IMR-90 (cell line): ENCODE data around the gene NCKIPSD. TPM values are rescaled to one million over a fixed set of nuclear protein-coding genes. Genes with fewer than 3 reads are reported as not detected.

Experiments used
- ATAC-seq: fragments of 200-7000 bp; cut with Tn5 transposase; 2 replicates; pipeline ENCODE4 v1.9.1; 2020; ENCODE audit warnings: low read depth, mild to moderate bottlenecking, moderate library complexity
- Bru-seq: library from RNA; stranded (reverse); fragments of 400-500 nt; gene quantifications from one replicate; lab custom pipeline; 2021; lab: Mats Ljungman, UMichigan
- BruChase-seq, 2 experiments: library from RNA; stranded (reverse); fragments of 400-500 nt; gene quantifications; one replicate each; lab custom pipeline; 2021; lab: Mats Ljungman, UMichigan
- BruUV-seq: library from RNA; stranded (reverse); fragments of 400-500 nt; replicated peaks from 2 replicates; lab custom pipeline; 2021; lab: Mats Ljungman, UMichigan
- CTCF ChIA-PET: fragments of 300-600 bp; formaldehyde crosslinking; extraction: SDS; loops from one replicate; lab custom pipeline; 2021; ENCODE audit warnings: antibody characterized with exemption; lab: Yijun Ruan, JAX
- POLR2A ChIA-PET: fragments of 300-600 bp; sonication (Branson Sonifier 250); formaldehyde crosslinking; loops from one replicate; lab custom pipeline; 2022; ENCODE audit warnings: antibody characterized with exemption; ENCODE audit not compliant: unreplicated experiment; lab: Charles Lee
- DNase-seq: peaks from one replicate; pipeline ENCODE4 v3.0.0; 2013
- H2AFZ ChIP-seq: replicated peaks from 2 replicates; pipeline ENCODE3; 2013; ENCODE audit warnings: low read length, mild to moderate bottlenecking; ENCODE audit not compliant: poor library complexity
- H2AK5ac ChIP-seq: 2 replicates; pipeline ENCODE4 v1.6.1; 2013; ENCODE audit warnings: low read depth, low read length, inconsistent platforms
- H2AK9ac ChIP-seq: replicated peaks from 2 replicates; pipeline ENCODE3; 2013; ENCODE audit warnings: mild to moderate bottlenecking, low read depth, low read length, moderate library complexity; ENCODE audit not compliant: poor library complexity
- H2BK120ac ChIP-seq: 2 replicates; pipeline ENCODE4 v1.6.1; 2013; ENCODE audit warnings: low read depth, low read length, inconsistent platforms
- H2BK15ac ChIP-seq: 3 replicates; pipeline ENCODE4 v1.6.1; 2013; ENCODE audit warnings: low read depth, low read length, inconsistent platforms
- H2BK20ac ChIP-seq: 2 replicates; pipeline ENCODE4 v1.6.1; 2013; ENCODE audit warnings: low read depth, mild to moderate bottlenecking, inconsistent platforms, low read length, moderate library complexity
- H2BK5ac ChIP-seq: 2 replicates; pipeline ENCODE4 v1.6.1; 2013; ENCODE audit warnings: mild to moderate bottlenecking, low read depth, low read length, inconsistent platforms; ENCODE audit not compliant: poor library complexity, severe bottlenecking
- H3K14ac ChIP-seq: replicated peaks from 2 replicates; pipeline ENCODE4 v1.6.1; 2013; ENCODE audit warnings: low read depth, low read length, inconsistent platforms
- H3K18ac ChIP-seq: 2 replicates; pipeline ENCODE4 v1.6.1; 2013; ENCODE audit warnings: low read depth, low read length, control low read depth
- H3K23ac ChIP-seq: 2 replicates; pipeline ENCODE4 v1.6.1; 2013; ENCODE audit warnings: low read depth, low read length, inconsistent platforms
- H3K27ac ChIP-seq: 2 replicates; pipeline ENCODE4 v1.5.1; 2013; ENCODE audit warnings: mild to moderate bottlenecking, control low read depth, low read length; ENCODE audit not compliant: insufficient read depth
- H3K27me3 ChIP-seq: 2 replicates; pipeline ENCODE4 v1.6.1; 2013; ENCODE audit warnings: low read length; ENCODE audit not compliant: control insufficient read depth, insufficient read depth
- H3K36me3 ChIP-seq: 2 replicates; pipeline ENCODE4 v1.6.1; 2013; ENCODE audit warnings: low read length, mixed read lengths; ENCODE audit not compliant: control insufficient read depth, insufficient read depth
- H3K4ac ChIP-seq: 2 replicates; pipeline ENCODE4 v1.6.1; 2013; ENCODE audit warnings: low read depth, low read length, inconsistent platforms
- H3K4me1 ChIP-seq: 2 replicates; pipeline ENCODE4 v1.6.1; 2013; ENCODE audit warnings: low read length, mixed read lengths; ENCODE audit not compliant: control insufficient read depth, insufficient read depth
- H3K4me2 ChIP-seq: 2 replicates; pipeline ENCODE4 v1.6.1; 2013; ENCODE audit warnings: low read depth, mild to moderate bottlenecking, control low read depth, low read length, moderate library complexity
- H3K4me3 ChIP-seq: 2 replicates; pipeline ENCODE4 v1.5.1; 2013; ENCODE audit warnings: low read depth, mild to moderate bottlenecking, control low read depth, low read length, moderate library complexity; ENCODE audit not compliant: insufficient read depth
- H3K56ac ChIP-seq: 2 replicates; pipeline ENCODE4 v1.6.1; 2013; ENCODE audit warnings: low read length, inconsistent platforms; ENCODE audit not compliant: insufficient read depth; ENCODE audit errors: extremely low read depth
- H3K79me1 ChIP-seq, 2 experiments: 2 replicates each; pipeline ENCODE4 v1.6.1; 2013; ENCODE audit warnings: low read length in 2 of 2, inconsistent platforms in 1 of 2, low read depth in 1 of 2
- H3K9ac ChIP-seq: 2 replicates; pipeline ENCODE4 v1.6.1; 2013; ENCODE audit warnings: low read depth, low read length, control low read depth
- H3K9me1 ChIP-seq: 2 replicates; pipeline ENCODE4 v1.6.1; 2013; ENCODE audit warnings: low read length, inconsistent platforms; ENCODE audit not compliant: insufficient read depth
- H3K9me3 ChIP-seq: 2 replicates; pipeline ENCODE4 v1.6.1; 2013; ENCODE audit warnings: low read length; ENCODE audit not compliant: control insufficient read depth, insufficient read depth
- H4K20me1 ChIP-seq: 2 replicates; pipeline ENCODE4 v1.6.1; 2013; ENCODE audit warnings: low read length, inconsistent platforms; ENCODE audit not compliant: insufficient read depth
- H4K5ac ChIP-seq: 2 replicates; pipeline ENCODE4 v1.6.1; 2013; ENCODE audit warnings: mild to moderate bottlenecking, low read depth, low read length, control low read depth
- H4K8ac ChIP-seq, 2 experiments: 2 replicates each; pipeline ENCODE4 v1.6.1; 2013; ENCODE audit warnings: low read depth in 2 of 2, low read length in 2 of 2, control low read depth in 1 of 2, inconsistent platforms in 1 of 2
- H4K91ac ChIP-seq: 2 replicates; pipeline ENCODE4 v1.6.1; 2013; ENCODE audit warnings: low read depth, low read length, inconsistent platforms; ENCODE audit not compliant: insufficient read depth
- BHLHE40 ChIP-seq: fragments of 150-350 bp; IDR thresholded peaks from 2 replicates; pipeline ENCODE4 v1.6.1; 2016; ENCODE audit warnings: mild to moderate bottlenecking, low read depth, low read length
- CEBPB ChIP-seq: IDR thresholded peaks from 2 replicates; pipeline ENCODE4 v1.6.1; 2012; ENCODE audit warnings: low read depth, low read length, improper control_type of control experiment
- FOS ChIP-seq: fragments of 150-350 bp; IDR thresholded peaks from 2 replicates; pipeline ENCODE4 v1.6.1; 2016; ENCODE audit warnings: low read depth, low read length
- MAZ ChIP-seq: IDR thresholded peaks from 2 replicates; pipeline ENCODE4 v1.6.1; 2012; ENCODE audit warnings: low read depth, mild to moderate bottlenecking, low read length, improper control_type of control experiment, moderate library complexity, borderline replicate concordance
- MXI1 ChIP-seq: IDR thresholded peaks from 2 replicates; pipeline ENCODE4 v1.6.1; 2012; ENCODE audit warnings: low read depth, mild to moderate bottlenecking, low read length, moderate library complexity, borderline replicate concordance
- NFE2L2 ChIP-seq: fragments of 150-350 bp; IDR thresholded peaks from 2 replicates; pipeline ENCODE4 v1.6.1; 2016; ENCODE audit warnings: low read depth, mild to moderate bottlenecking, low read length
- RAD21 ChIP-seq: IDR thresholded peaks from 2 replicates; pipeline ENCODE4 v1.6.1; 2012; ENCODE audit warnings: low read length, improper control_type of control experiment
- RFX5 ChIP-seq: IDR thresholded peaks from 2 replicates; pipeline ENCODE4 v1.8.0; 2012; ENCODE audit warnings: low read depth, mild to moderate bottlenecking, low read length, moderate library complexity
- SMC3 ChIP-seq: fragments of 150-350 bp; IDR thresholded peaks from 2 replicates; pipeline ENCODE4 v1.6.1; 2016; ENCODE audit warnings: low read depth, mild to moderate bottlenecking, antibody characterized with exemption, low read length, moderate library complexity
- WGBS, 2 experiments: methylation state at CpG; one replicate each; pipeline versions ENCODE4 v1.1.5 to v1.1.7; 2013; ENCODE audit warnings: missing lambda C conversion rate in 2 of 2; ENCODE audit not compliant: insufficient read length in 1 of 2; ENCODE audit errors: extremely low coverage in 2 of 2; 5-methylcytosine and 5-hydroxymethylcytosine counted together
- dilution Hi-C: fragments of 300-500 bp; cut with HindIII; formaldehyde crosslinking; loops from one replicate; pipeline ENCODE4 v1.14.3; 2018; ENCODE audit warnings: low sequenced_read_pairs; ENCODE audit not compliant: unreplicated experiment
- in situ Hi-C: fragments of 300-500 bp; cut with MboI; formaldehyde crosslinking; loops from 3 replicates; pipeline ENCODE4 v1.14.3; 2019; ENCODE audit warnings: low sequenced_read_pairs, inconsistent platforms, mixed read lengths
- intact Hi-C: fragments of 100-400 bp; cut with micrococcal nuclease; formaldehyde crosslinking; loops from 2 replicates; pipeline ENCODE4 v1.10.0; 2022
- long read RNA-seq: library from polyadenylated mRNA; unstranded; transcript quantifications from one replicate; pipeline ENCODE4 v2.0.0, GENCODE V29; 2021; ENCODE audit not compliant: unreplicated experiment
- polyA plus RNA-seq, 3 experiments: library from polyadenylated mRNA; depleted of rRNA; stranded (reverse); fragments of >200 nt; gene quantifications; 2 replicates each; pipeline ENCODE4 v1.2.3, GENCODE V29; 2012; ENCODE audit warnings: low replicate concordance in 1 of 3
- total RNA-seq: library from RNA; depleted of rRNA; stranded (reverse); fragments of >200 nt; gene quantifications from 2 replicates; pipeline ENCODE4 v1.2.3, GENCODE V29; 2012; rRNA removed
- TF ChIP-seq, protein P1 (sequence below): conservative IDR thresholded peaks from 2 replicates; pipeline ENCODE4 v1.5.1; 2012; ENCODE audit warnings: mild to moderate bottlenecking, low read depth, low read length, improper control_type of control experiment
- TF ChIP-seq, protein P2 (sequence below): fragments of 150-350 bp; IDR thresholded peaks from 2 replicates; pipeline ENCODE4 v1.6.1; 2016; ENCODE audit warnings: low read depth, mild to moderate bottlenecking, low read length, moderate library complexity, borderline replicate concordance

The NCKIPSD gene
- total RNA-seq (21.0 and 21.9 TPM in 2 replicates), polyA plus RNA-seq (2012; rRNA removed) (38.3 and 42.3 TPM in 2 replicates), Bru-seq, nascent RNA (percentile 82 among the genes with signal in this experiment), BruChase-seq, experiment 1, labeled RNA remaining after a 6-hour chase (percentile 81 among the genes with signal in this experiment), BruChase-seq, experiment 2, labeled RNA remaining after a 2-hour chase (percentile 90 among the genes with signal in this experiment)
- polyA plus RNA-seq (2012; cell fraction: cytosol; rRNA removed): 15.5 and 40.7 TPM in 2 replicates
- 71.9 and 123 TPM in 2 replicates for polyA plus RNA-seq (2012; cell fraction: nucleus; rRNA removed; ENCODE audit: low replicate concordance)
- long read RNA-seq, transcript NCKIPSD-201 (13 exons, 2,989 nt): major isoform, 12 of 41 reads
- long read RNA-seq, transcript NCKIPSD-204 (13 exons, 2,925 nt): minor isoform, 9 of 41 reads
- long read RNA-seq, partial matches to known transcripts: 5 of 41 reads
- long read RNA-seq, other reads (novel, unspliced or antisense): 15 of 41 reads

DNA sequence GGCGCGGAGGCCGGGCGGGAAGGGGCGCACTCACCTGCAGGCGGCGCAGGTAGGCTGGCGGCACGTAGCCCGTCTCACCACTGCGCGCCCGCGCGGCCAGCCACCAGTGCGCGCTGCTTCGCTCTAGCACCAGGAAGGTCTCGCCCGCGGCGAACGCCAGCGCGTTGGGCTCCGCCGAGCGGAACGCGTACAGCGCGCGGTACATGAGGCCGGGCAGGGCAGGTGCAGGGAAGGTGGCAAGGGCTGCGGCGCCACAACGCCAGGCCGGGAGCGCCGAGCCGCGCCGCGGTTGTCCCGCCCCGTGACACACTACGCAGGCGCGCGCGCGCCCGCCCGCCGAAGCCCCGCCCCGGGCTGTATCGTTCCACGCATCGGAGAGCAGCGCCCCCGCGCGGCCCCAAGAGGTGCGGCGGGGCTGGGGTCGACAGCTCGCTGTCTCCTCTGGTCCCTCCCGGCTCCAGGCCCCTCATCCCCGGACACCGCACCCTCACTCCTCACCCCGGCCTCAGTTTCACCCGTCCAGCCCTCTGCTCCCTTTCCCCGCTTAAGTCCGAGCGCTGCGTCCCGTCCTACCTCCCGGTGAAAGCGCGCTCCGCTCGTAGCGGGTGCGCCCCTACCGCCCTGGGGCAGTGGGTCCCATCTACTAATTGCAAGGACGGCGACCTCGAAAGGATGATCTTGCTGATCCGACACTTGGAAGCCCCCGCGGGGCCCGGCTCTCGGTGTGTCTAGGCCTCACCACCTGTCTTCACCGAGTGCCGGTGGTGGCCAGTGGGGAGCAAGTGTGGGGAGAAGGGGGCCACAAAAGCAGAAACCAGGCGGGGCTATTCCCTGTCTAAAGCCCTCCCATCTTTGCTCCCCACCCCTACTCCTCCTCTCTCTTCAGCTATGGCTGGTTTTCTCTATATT, at the start of gene NCKIPSD:
Gene NCKIPSD, minus strand, starts transcription at position 313 of the 909 bp plus-strand sequence. Its CDS starts 108 bp downstream, at position 205.
- peak within 1 kb of the TSS; percentile 100 for H2AFZ ChIP-seq
- intact Hi-C loops: loop anchor here (2.0 to 5.0 kb wide), 2 partner anchors 51 to 219 kb away; partner anchors contain the start of gene SLC26A6
- peak within 1 kb of the TSS; percentile 90 for H2AK5ac ChIP-seq
- in situ Hi-C loops: no loop called here
- H2BK5ac ChIP-seq: peak within 1 kb of the TSS; percentile 98
- peak within 1 kb of the TSS; percentile 88 for H2BK120ac ChIP-seq
- H3K9ac ChIP-seq: peak within 1 kb of the TSS; percentile 99
- peak within 1 kb of the TSS; percentile 97 for H3K23ac ChIP-seq
- peaks cover 29 to 78% of the 10 kb centered on the region in 2 experiments for H3K79me1 ChIP-seq
- peaks cover 44% of the 10 kb centered on the region for H4K20me1 ChIP-seq
- peak; percentile 86 for ATAC-seq
- H3K36me3 ChIP-seq: peaks cover 47% of the 10 kb centered on the region
- peak within 1 kb of the TSS; percentile 75; the same call in 2 of the 3 replicates for H2BK15ac ChIP-seq
- peak within 1 kb of the TSS; percentile 93 for H4K91ac ChIP-seq
- H4K5ac ChIP-seq: peak within 1 kb of the TSS; percentile 87
- DNase-seq: peak; percentile 69
- peak within 1 kb of the TSS; percentile 91 to 94 for H4K8ac ChIP-seq
- peaks cover 42% of the 10 kb centered on the region for H3K9me1 ChIP-seq
- H3K18ac ChIP-seq: peak within 1 kb of the TSS; percentile 84
- peaks cover 47% of the 10 kb centered on the region for H3K4me1 ChIP-seq
- H3K27ac ChIP-seq: peak within 1 kb of the TSS; percentile 97
- peak within 1 kb of the TSS; percentile 55 for H2BK20ac ChIP-seq
- H3K4ac ChIP-seq: peak within 1 kb of the TSS; percentile 89
- no TSS peak for BruUV-seq
- ChIA-PET POLR2A (interaction anchor here (0.6 kb wide), 1 partner anchor 109 kb away, joined by 3 read pairs; no protein-coding TSS in a partner anchor), CTCF (interaction anchor here (1.0 kb wide), 2 partner anchors 22 to 54 kb away, joined by 3 to 4 read pairs; no protein-coding TSS in a partner anchor)
- peak within 1 kb of the TSS; percentile 99 for H3K4me3 ChIP-seq
- peak within 1 kb of the TSS; percentile 94 for H3K4me2 ChIP-seq
- peak within 1 kb of the TSS; percentile 82; the same call in 1 of the 2 replicates for H3K56ac ChIP-seq
- no peaks in the 10 kb centered on the region for H3K27me3 ChIP-seq
- WGBS, 2 experiments: 2% methylated on average over 79 of the region's 97 CpGs; no CpG with 5 or more reads in 1 of the 2 experiments
- peak within 1 kb of the TSS; percentile 98 for H3K14ac ChIP-seq
- H2AK9ac ChIP-seq: peak within 1 kb of the TSS; percentile 99
- no peaks in the 10 kb centered on the region for H3K9me3 ChIP-seq
- dilution Hi-C loops: no loop called here
- peak; percentile 66; the same call in 1 of the 2 replicates for TF ChIP-seq MAZ
- no peak for TF ChIP-seq NFE2L2
- peak; percentile 79 for TF ChIP-seq RAD21
- TF ChIP-seq MXI1: 0 out of 2 replicates have a peak, but pooled peaks have one; percentile 8
- TF ChIP-seq RFX5: no peak
- peak; percentile 57; the same call in 1 of the 2 replicates for TF ChIP-seq SMC3
- TF ChIP-seq CEBPB: no peak
- no peak for TF ChIP-seq BHLHE40
- TF ChIP-seq, protein P1, sequence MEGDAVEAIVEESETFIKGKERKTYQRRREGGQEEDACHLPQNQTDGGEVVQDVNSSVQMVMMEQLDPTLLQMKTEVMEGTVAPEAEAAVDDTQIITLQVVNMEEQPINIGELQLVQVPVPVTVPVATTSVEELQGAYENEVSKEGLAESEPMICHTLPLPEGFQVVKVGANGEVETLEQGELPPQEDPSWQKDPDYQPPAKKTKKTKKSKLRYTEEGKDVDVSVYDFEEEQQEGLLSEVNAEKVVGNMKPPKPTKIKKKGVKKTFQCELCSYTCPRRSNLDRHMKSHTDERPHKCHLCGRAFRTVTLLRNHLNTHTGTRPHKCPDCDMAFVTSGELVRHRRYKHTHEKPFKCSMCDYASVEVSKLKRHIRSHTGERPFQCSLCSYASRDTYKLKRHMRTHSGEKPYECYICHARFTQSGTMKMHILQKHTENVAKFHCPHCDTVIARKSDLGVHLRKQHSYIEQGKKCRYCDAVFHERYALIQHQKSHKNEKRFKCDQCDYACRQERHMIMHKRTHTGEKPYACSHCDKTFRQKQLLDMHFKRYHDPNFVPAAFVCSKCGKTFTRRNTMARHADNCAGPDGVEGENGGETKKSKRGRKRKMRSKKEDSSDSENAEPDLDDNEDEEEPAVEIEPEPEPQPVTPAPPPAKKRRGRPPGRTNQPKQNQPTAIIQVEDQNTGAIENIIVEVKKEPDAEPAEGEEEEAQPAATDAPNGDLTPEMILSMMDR: peak; percentile 90
- TF ChIP-seq FOS: no peak
- TF ChIP-seq, protein P2, sequence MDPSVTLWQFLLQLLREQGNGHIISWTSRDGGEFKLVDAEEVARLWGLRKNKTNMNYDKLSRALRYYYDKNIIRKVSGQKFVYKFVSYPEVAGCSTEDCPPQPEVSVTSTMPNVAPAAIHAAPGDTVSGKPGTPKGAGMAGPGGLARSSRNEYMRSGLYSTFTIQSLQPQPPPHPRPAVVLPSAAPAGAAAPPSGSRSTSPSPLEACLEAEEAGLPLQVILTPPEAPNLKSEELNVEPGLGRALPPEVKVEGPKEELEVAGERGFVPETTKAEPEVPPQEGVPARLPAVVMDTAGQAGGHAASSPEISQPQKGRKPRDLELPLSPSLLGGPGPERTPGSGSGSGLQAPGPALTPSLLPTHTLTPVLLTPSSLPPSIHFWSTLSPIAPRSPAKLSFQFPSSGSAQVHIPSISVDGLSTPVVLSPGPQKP: no peak
